ENCODE measurements around the gene PDCD2L.
"Not testable (repeated sequence)": the region's sequence is repeated elsewhere in the genome, so short reads cannot be mapped to it uniquely, and the experiment has no call there.

PDCD2L gene

GRCh38 chr19:34387446-34387810, 16.8 kb upstream of the PDCD2L start:
- Histone ChIP-seq H3K9me3 (no peaks in the 10 kb centered on the region), H3K27ac (no peak overlapping the region), H3K4me1 (ENCODE audit: control insufficient read depth in 1 of 2, insufficient read depth in 1 of 2, low read depth in 1 of 2, low read length in 1 of 2) (no peaks in the 10 kb centered on the region), H3K4me3 (ENCODE audit: low read depth in 1 of 2, low read length in 1 of 2) (no peak overlapping the region), H3K36me3 (peaks cover 98% of the 10 kb centered on the region), H3K27me3 (no peaks in the 10 kb centered on the region)
- TF ChIP-seq CTCF (IDR thresholded peaks at IDR 0.05): no peak

- not testable (repeated sequence) for H3K9me3 ChIP-seq; H3K4me3 ChIP-seq (ENCODE audit: low read depth in 1 of 2, low read length in 1 of 2); H3K27me3 ChIP-seq; H3K4me1 ChIP-seq (ENCODE audit: control insufficient read depth in 1 of 2, insufficient read depth in 1 of 2, low read depth in 1 of 2, low read length in 1 of 2); H3K27ac ChIP-seq
- peaks cover 98% of the 10 kb centered on the region for H3K36me3 ChIP-seq
Observed at GRCh38 chr19:34388745-34389144, 15.5 kb upstream of the PDCD2L start.

GRCh38 chr19:34391813-34392212, 12.4 kb upstream of the PDCD2L start:
- Histone ChIP-seq H3K27ac (no peak overlapping the region), H3K9me3 (no peaks in the 10 kb centered on the region), H3K36me3 (peaks cover 100% of the 10 kb centered on the region), H3K27me3 (no peaks in the 10 kb centered on the region), H3K4me1 (ENCODE audit: control insufficient read depth in 1 of 2, insufficient read depth in 1 of 2, low read depth in 1 of 2, low read length in 1 of 2) (no peaks in the 10 kb centered on the region), H3K4me3 (ENCODE audit: low read depth in 1 of 2, low read length in 1 of 2) (no peak overlapping the region)
- no peak for TF ChIP-seq CTCF (IDR thresholded peaks at IDR 0.05)

- Histone ChIP-seq H3K9me3 (no peaks in the 10 kb centered on the region), H3K27me3 (no peaks in the 10 kb centered on the region), H3K36me3 (peaks cover 100% of the 10 kb centered on the region), H3K4me1 (ENCODE audit: control insufficient read depth in 1 of 2, insufficient read depth in 1 of 2, low read depth in 1 of 2, low read length in 1 of 2) (no peaks in the 10 kb centered on the region), H3K4me3 (ENCODE audit: low read depth in 1 of 2, low read length in 1 of 2) (no peak overlapping the region), H3K27ac (no peak overlapping the region)
- TF ChIP-seq CTCF (IDR thresholded peaks at IDR 0.05): no peak
Observed at GRCh38 chr19:34393031-34393430, 11.2 kb upstream of the PDCD2L start.

- H3K36me3 ChIP-seq: peaks cover 100% of the 10 kb centered on the region
- TF ChIP-seq CTCF (IDR thresholded peaks at IDR 0.05): no peak
- H3K4me1 ChIP-seq (ENCODE audit: control insufficient read depth in 1 of 2, insufficient read depth in 1 of 2, low read depth in 1 of 2, low read length in 1 of 2): no peaks in the 10 kb centered on the region
- no peaks in the 10 kb centered on the region for H3K27me3 ChIP-seq
- no peak overlapping the region for H3K4me3 ChIP-seq (ENCODE audit: low read depth in 1 of 2, low read length in 1 of 2)
- H3K9me3 ChIP-seq: no peaks in the 10 kb centered on the region
- no peak overlapping the region for H3K27ac ChIP-seq
Observed at GRCh38 chr19:34393629-34394028, 10.6 kb upstream of the PDCD2L start.

GRCh38 chr19:34397853-34398252, 6.3 kb upstream of the PDCD2L start:
- Histone ChIP-seq H3K27ac (no peak overlapping the region), H3K4me1 (ENCODE audit: control insufficient read depth in 1 of 2, insufficient read depth in 1 of 2, low read depth in 1 of 2, low read length in 1 of 2) (no peaks in the 10 kb centered on the region), H3K27me3 (no peaks in the 10 kb centered on the region), H3K4me3 (ENCODE audit: low read depth in 1 of 2, low read length in 1 of 2) (no peak overlapping the region), H3K36me3 (peaks cover 80% of the 10 kb centered on the region), H3K9me3 (no peaks in the 10 kb centered on the region)
- TF ChIP-seq CTCF (IDR thresholded peaks at IDR 0.05): no peak
